K562 (cell line): ENCODE measurements around the gene KIF4B. TPM values are rescaled to one million over a fixed set of nuclear protein-coding genes. Genes with fewer than 3 reads are reported as not detected.

ENCODE experiments used
- ATAC-seq: fragments of 200-7000 bp; cut with Tn5 transposase; 3 replicates; pipeline ENCODE4 v1.9.1; 2020; ENCODE audit warnings: moderate library complexity
- BruUV-seq: library from RNA; stranded (reverse); fragments of 400-500 nt; replicated peaks from 2 replicates; lab custom pipeline; 2021; lab: Mats Ljungman, UMichigan
- CTCF ChIA-PET: fragments of 300-600 bp; formaldehyde crosslinking; extraction: SDS; loops from one replicate; lab custom pipeline; 2021; ENCODE audit warnings: low intra/inter-chr PET ratio; lab: Yijun Ruan, JAX
- POLR2A ChIA-PET: fragments of 300-600, 350-650 bp; sonication (Branson Sonifier 250); formaldehyde crosslinking; extraction: SDS; loops from one replicate; lab custom pipeline; 2021; ENCODE audit warnings: antibody characterized with exemption, inconsistent platforms; lab: Yijun Ruan, JAX
- DNase-seq, 4 experiments: peaks; one replicate each; pipeline versions ENCODE4 v3.0.0 to v3.0.0-alpha.2; 2011 to 2018; ENCODE audit warnings: low spot score in 3 of 4, mixed read lengths in 3 of 4; ENCODE audit errors: extremely low read depth in 1 of 4
- FAIRE-seq: peaks from 2 replicates; lab custom pipeline; 2011; peaks lifted over from hg19 to GRCh38; lab: Jason Lieb, UNC
- H2AFZ ChIP-seq: 2 replicates; pipeline ENCODE4 v1.6.0; 2011; ENCODE audit warnings: low read depth, low read length, control low read depth, inconsistent platforms
- H3K27ac ChIP-seq: fragments of 200-600 bp; 3 replicates; pipeline ENCODE4 v1.8.0; 2011; ENCODE audit warnings: low read depth, mild to moderate bottlenecking, control low read depth, inconsistent platforms, low read length, moderate library complexity, mixed read lengths; ENCODE audit errors: extremely low read depth
- H3K27me3 ChIP-seq, 2 experiments: fragments of 300-600 bp in 1 of 2; 2 replicates in 1 of 2; 3 replicates in 1 of 2; pipeline versions ENCODE4 v1.6.0 to v1.8.0; 2011; ENCODE audit warnings: inconsistent platforms in 2 of 2, low read length in 2 of 2, mild to moderate bottlenecking in 1 of 2, mixed read lengths in 1 of 2, moderate library complexity in 1 of 2; ENCODE audit not compliant: control insufficient read depth in 2 of 2, insufficient read depth in 2 of 2
- H3K36me3 ChIP-seq: fragments of 300-600 bp; 3 replicates; pipeline ENCODE4 v1.8.0; 2011; ENCODE audit warnings: mild to moderate bottlenecking, low read length, inconsistent platforms; ENCODE audit not compliant: control insufficient read depth, insufficient read depth
- H3K4me1 ChIP-seq, 2 experiments: fragments of 200-600 bp in 1 of 2; replicated peaks in 1 of 2; 2 replicates in 1 of 2; 3 replicates in 1 of 2; pipeline versions ENCODE4 v1.5.1 to v1.8.0; 2011; ENCODE audit warnings: inconsistent platforms in 2 of 2, low read length in 2 of 2, mild to moderate bottlenecking in 1 of 2, mixed read lengths in 1 of 2, moderate library complexity in 1 of 2; ENCODE audit not compliant: control insufficient read depth in 2 of 2, insufficient read depth in 2 of 2
- H3K4me2 ChIP-seq: 2 replicates; pipeline ENCODE4 v1.6.1; 2011; ENCODE audit warnings: low read length, control low read depth, inconsistent platforms, mixed read lengths; ENCODE audit not compliant: insufficient read depth
- H3K4me3 ChIP-seq: fragments of 200-600 bp; sonication (generic), shearing (Covaris generic); 2 replicates; pipeline ENCODE4 v1.5.1; 2016; ENCODE audit warnings: control low read depth, inconsistent platforms
- H3K79me2 ChIP-seq: fragments of 200-600 bp; 3 replicates; pipeline ENCODE4 v1.8.0; 2011; ENCODE audit warnings: low read length, inconsistent platforms; ENCODE audit not compliant: control insufficient read depth, insufficient read depth
- H3K9ac ChIP-seq, 2 experiments: 2 replicates each; pipeline versions ENCODE4 v1.6.0 to v1.6.1; 2011; ENCODE audit warnings: low read depth in 2 of 2, low read length in 2 of 2, control low read depth in 1 of 2, inconsistent platforms in 1 of 2, mild to moderate bottlenecking in 1 of 2, mixed read lengths in 1 of 2; ENCODE audit not compliant: insufficient read depth in 1 of 2
- H3K9me1 ChIP-seq: one replicate; pipeline ENCODE4 v1.6.0; 2011; ENCODE audit warnings: inconsistent platforms, mild to moderate bottlenecking, low read length, moderate library complexity; ENCODE audit not compliant: control insufficient read depth, insufficient read depth
- H3K9me3 ChIP-seq: replicated peaks from 2 replicates; pipeline ENCODE4 v1.5.1; 2011; ENCODE audit warnings: low read depth, low read length, inconsistent platforms; ENCODE audit not compliant: control insufficient read depth, insufficient read depth
- H4K20me1 ChIP-seq: replicated peaks from 2 replicates; pipeline ENCODE4 v1.6.1; 2011; ENCODE audit warnings: low read length, inconsistent platforms, mixed read lengths; ENCODE audit not compliant: control insufficient read depth, insufficient read depth
- CBX1 ChIP-seq: sonication (generic); IDR thresholded peaks from 2 replicates; pipeline ENCODE4 v1.6.1; 2016; ENCODE audit warnings: antibody characterized with exemption, low read depth, mild to moderate bottlenecking
- CGGBP1 ChIP-seq: fragments of 250-450 bp; sonication (Bioruptor Pico); IDR thresholded peaks from 2 replicates; pipeline ENCODE4 v1.9.0; 2021; ENCODE audit warnings: mild to moderate bottlenecking
- HOXB6 ChIP-seq: fragments of 250-450 bp; sonication (Bioruptor Pico); IDR thresholded peaks from 2 replicates; pipeline ENCODE4 v1.5.1; 2022; ENCODE audit warnings: mild to moderate bottlenecking, borderline replicate concordance
- KLF1 ChIP-seq: fragments of 450-650 bp; IDR thresholded peaks from 2 replicates; pipeline ENCODE4 v1.6.1; 2016; ENCODE audit warnings: missing genetic modification characterization, missing compliant biosample characterization
- PHB ChIP-seq: fragments of 250-450 bp; sonication (Bioruptor Pico); IDR thresholded peaks from 2 replicates; pipeline ENCODE4 v1.5.0; 2021
- POLR2AphosphoS5 ChIP-seq: IDR thresholded peaks from 2 replicates; pipeline ENCODE4 v1.6.1; 2011; ENCODE audit warnings: mild to moderate bottlenecking, low read depth, low read length, moderate library complexity; ENCODE audit not compliant: control insufficient read depth, insufficient read depth
- RNF2 ChIP-seq: sonication (generic); IDR thresholded peaks from 2 replicates; pipeline ENCODE4 v1.6.1; 2016
- SAFB2 ChIP-seq: fragments of 200-400 bp; formaldehyde crosslinking; IDR thresholded peaks from 2 replicates; pipeline ENCODE4 v1.6.1; 2018; ENCODE audit warnings: borderline replicate concordance, low read length, low read depth, moderate library complexity; ENCODE audit not compliant: severe bottlenecking
- ZNF175 ChIP-seq: fragments of 200-800 bp; sonication (Bioruptor generic); IDR thresholded peaks from 2 replicates; pipeline ENCODE4 v1.6.1; 2016; ENCODE audit warnings: low read depth, mild to moderate bottlenecking, missing genetic modification characterization, missing compliant biosample characterization
- in situ Hi-C: fragments of 300-500 bp; cut with MboI; formaldehyde crosslinking; loops from 4 replicates; pipeline ENCODE4 v1.15.0; 2018; ENCODE audit warnings: inconsistent platforms, mixed read lengths
- intact Hi-C: fragments of 100-400 bp; cut with micrococcal nuclease; formaldehyde crosslinking; loops from 2 replicates; pipeline ENCODE4 v1.14.2; 2022
- polyA plus RNA-seq, 8 experiments: library from polyadenylated mRNA; depleted of rRNA in 4 of 8; stranded (reverse) in 5 of 8; unstranded in 3 of 8; fragments of >200 nt; fragmentation: Nextera tagmentation in 2 of 8; fragmentation: Illumina TruSeq in 1 of 8; extraction: Ambion mirVana in 2 of 8; extraction: Trizol in 1 of 8; gene quantifications; 2 replicates each; pipeline versions ENCODE4 v1.2.1 to v1.2.3, GENCODE V29; 2011 to 2014; ENCODE audit warnings: inconsistent platforms in 1 of 8, missing spikeins in 1 of 8
- total RNA-seq, 7 experiments: library from RNA; depleted of rRNA in 6 of 7; stranded (reverse); fragments of >200 nt in 6 of 7; fragmentation: Illumina TruSeq in 2 of 7; extraction: Trizol in 2 of 7; gene quantifications; 2 replicates each; pipeline versions ENCODE4 v1.2.1 to v1.2.3, GENCODE V29; 2011 to 2021; ENCODE audit warnings: low replicate concordance in 1 of 7

The KIF4B gene
- total and polyA plus RNA-seq, 9 of the 15 experiments (the other 6 are each of a cell fraction or from before 2014, with no cell fraction given): 0.01 to 0.09 (median 0.07) TPM; not detected in 2

DNA sequence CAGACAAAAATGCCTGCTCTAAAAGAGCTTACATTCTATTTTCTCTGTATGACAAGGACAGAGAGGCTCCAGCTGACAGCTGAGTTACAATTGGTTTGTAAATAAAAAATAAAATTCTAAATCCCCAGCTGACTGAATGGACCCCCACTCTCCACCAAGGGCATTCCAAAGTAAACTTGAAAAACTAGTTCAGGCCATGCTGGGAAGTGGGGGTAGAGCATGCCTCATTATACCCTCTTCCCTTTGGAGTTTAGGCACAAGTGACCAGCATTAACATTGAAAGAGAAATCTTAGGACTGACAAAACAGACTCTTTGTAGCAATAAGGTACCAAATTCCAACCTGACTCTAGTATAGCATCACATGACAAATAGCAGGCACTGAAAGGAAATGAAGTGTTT is 31.0 kb downstream of the KIF4B start:
- intact Hi-C loops (no loop called here), in situ Hi-C loops (no loop called here)
- ChIA-PET CTCF (no interaction called here), POLR2A (no interaction called here)
- ATAC-seq: no peak
- BruUV-seq: no TSS peak
- no peaks in the 10 kb centered on the region for H3K9me1 ChIP-seq
- H3K4me2 ChIP-seq: no peak overlapping the region
- H3K79me2 ChIP-seq: no peaks in the 10 kb centered on the region
- H3K4me3 ChIP-seq: no peak overlapping the region
- no peaks in the 10 kb centered on the region for H4K20me1 ChIP-seq
- H3K36me3 ChIP-seq: no peaks in the 10 kb centered on the region
- DNase-seq: no peak
- no peak overlapping the region for H2AFZ ChIP-seq
- no peak overlapping the region for H3K27ac ChIP-seq
- no peaks in the 10 kb centered on the region for H3K27me3 ChIP-seq
- no peak for TF ChIP-seq KLF1 (tag)
- TF ChIP-seq RNF2: no peak
- no peak for TF ChIP-seq POLR2AphosphoS5
- TF ChIP-seq PHB: no peak
- TF ChIP-seq ZNF175 (CRISPR knock-in tag): no peak
- no peak for TF ChIP-seq CGGBP1 (CRISPR knock-in tag)
- no peak for TF ChIP-seq CBX1
- TF ChIP-seq HOXB6 (CRISPR knock-in tag): no peak
- no peak for TF ChIP-seq SAFB2
- no peaks in the 10 kb centered on the region for H3K4me1 ChIP-seq
- no peak for FAIRE-seq
- H3K9ac ChIP-seq: no peak overlapping the region
- no peaks in the 10 kb centered on the region for H3K9me3 ChIP-seq
